WTC11 (cell line): ENCODE results near the gene PHC2. TPM values are rescaled to one million over a fixed set of nuclear protein-coding genes. Genes with fewer than 3 reads are reported as not detected.

ENCODE experiments used
- ATAC-seq: fragments of 200-7000 bp; cut with Tn5 transposase; 2 replicates; pipeline ENCODE4 v1.10.0; 2021; ENCODE audit warnings: mild to moderate bottlenecking, moderate library complexity
- CTCF ChIA-PET: fragments of 300-600 bp; sonication (Branson Sonifier 250); formaldehyde crosslinking; loops from one replicate; lab custom pipeline; 2021; ENCODE audit warnings: antibody characterized with exemption; lab: Charles Lee
- POLR2A ChIA-PET: fragments of 350-600 bp; sonication (Branson Sonifier 250); formaldehyde crosslinking; loops from one replicate; lab custom pipeline; 2021; ENCODE audit warnings: antibody characterized with exemption; lab: Charles Lee
- DNase-seq: peaks from one replicate; pipeline ENCODE4 v3.0.0; 2021; ENCODE audit warnings: low spot score
- H3K27ac Mint-ChIP-seq: 2 replicates; pipeline ENCODE4 v1.8.0; 2021; ENCODE audit warnings: mixed read lengths
- H3K27me3 Mint-ChIP-seq: 2 replicates; pipeline ENCODE4 v1.8.0; 2021; ENCODE audit warnings: low read depth, mild to moderate bottlenecking, moderate library complexity, mixed read lengths
- H3K36me3 Mint-ChIP-seq: 2 replicates; pipeline ENCODE4 v1.8.0; 2021; ENCODE audit warnings: mixed read lengths
- H3K4me1 Mint-ChIP-seq: 2 replicates; pipeline ENCODE4 v1.8.0; 2022; ENCODE audit warnings: mixed read lengths
- H3K4me3 Mint-ChIP-seq: 2 replicates; pipeline ENCODE4 v1.8.0; 2021; ENCODE audit warnings: mild to moderate bottlenecking, moderate library complexity, mixed read lengths
- H3K9me3 Mint-ChIP-seq: 2 replicates; pipeline ENCODE4 v1.8.0; 2021; ENCODE audit warnings: mixed read lengths
- ATF2 ChIP-seq: sonication (generic); formaldehyde crosslinking; IDR thresholded peaks from 2 replicates; pipeline ENCODE4 v1.8.1; 2022; ENCODE audit warnings: low read depth, missing genetic modification reagents, borderline replicate concordance
- CDX4 ChIP-seq: fragments of 250-450 bp; sonication (Bioruptor Pico); IDR thresholded peaks from 2 replicates; pipeline ENCODE4 v1.9.0; 2021; ENCODE audit warnings: moderate library complexity, mild to moderate bottlenecking, inconsistent platforms, borderline replicate concordance
- CTCF ChIP-seq: fragments of 200-600 bp; IDR thresholded peaks from 2 replicates; pipeline ENCODE4 v1.8.0; 2022; ENCODE audit warnings: antibody characterized with exemption
- ELF4 ChIP-seq: sonication (generic); formaldehyde crosslinking; IDR thresholded peaks from 2 replicates; pipeline ENCODE4 v1.8.1; 2022; ENCODE audit warnings: low read depth, mild to moderate bottlenecking, moderate library complexity, missing genetic modification reagents
- EMX1 ChIP-seq: fragments of 250-450 bp; sonication (Bioruptor Pico); IDR thresholded peaks from 2 replicates; pipeline ENCODE4 v1.8.0; 2021; ENCODE audit warnings: mild to moderate bottlenecking
- GTF2I ChIP-seq: fragments of 250-450 bp; sonication (Bioruptor Pico); conservative IDR thresholded peaks from 2 replicates; pipeline ENCODE4 v1.4.0; 2021; ENCODE audit warnings: mild to moderate bottlenecking
- HMGA2 ChIP-seq: fragments of 250-450 bp; sonication (Bioruptor Pico); IDR thresholded peaks from 2 replicates; pipeline ENCODE4 v1.4.0; 2021; ENCODE audit warnings: mild to moderate bottlenecking, moderate library complexity
- KAT7 ChIP-seq: sonication (generic); formaldehyde crosslinking; IDR thresholded peaks from 2 replicates; pipeline ENCODE4 v1.8.1; 2023; ENCODE audit warnings: missing genetic modification reagents, mild to moderate bottlenecking, borderline replicate concordance
- NFYB ChIP-seq: sonication (generic); formaldehyde crosslinking; conservative IDR thresholded peaks from 2 replicates; pipeline ENCODE4 v1.8.0; 2022; ENCODE audit warnings: low read depth, missing genetic modification reagents
- NR2C2 ChIP-seq: sonication (generic); formaldehyde crosslinking; IDR thresholded peaks from 2 replicates; pipeline ENCODE4 v1.8.0; 2022; ENCODE audit warnings: mild to moderate bottlenecking, missing genetic modification reagents
- RELA ChIP-seq: sonication (generic); formaldehyde crosslinking; IDR thresholded peaks from 2 replicates; pipeline ENCODE4 v1.8.1; 2022; ENCODE audit warnings: missing genetic modification reagents, mild to moderate bottlenecking, borderline replicate concordance
- SMAD3 ChIP-seq: sonication (generic); formaldehyde crosslinking; IDR thresholded peaks from 2 replicates; pipeline ENCODE4 v1.8.0; 2022; ENCODE audit warnings: missing genetic modification reagents, mild to moderate bottlenecking, borderline replicate concordance
- TEAD4 ChIP-seq: sonication (generic); formaldehyde crosslinking; IDR thresholded peaks from 2 replicates; pipeline ENCODE4 v1.8.0; 2022; ENCODE audit warnings: mild to moderate bottlenecking, missing genetic modification reagents
- USF1 ChIP-seq: sonication (generic); formaldehyde crosslinking; IDR thresholded peaks from 2 replicates; pipeline ENCODE4 v1.8.0; 2022; ENCODE audit warnings: mild to moderate bottlenecking, missing genetic modification reagents
- USF2 ChIP-seq: sonication (generic); formaldehyde crosslinking; IDR thresholded peaks from 2 replicates; pipeline ENCODE4 v1.8.1; 2023; ENCODE audit warnings: mild to moderate bottlenecking, missing genetic modification reagents, moderate library complexity
- ZBTB43 ChIP-seq: sonication (generic); formaldehyde crosslinking; IDR thresholded peaks from 2 replicates; pipeline ENCODE4 v1.8.1; 2023; ENCODE audit warnings: mild to moderate bottlenecking, missing genetic modification reagents
- total RNA-seq: library from RNA; stranded (reverse); gene quantifications from 3 replicates; pipeline ENCODE4 v1.2.3, GENCODE V29; 2021

PHC2 gene
- total RNA-seq, 1 experiment from 2014 or later = 7.0 TPM

- ATAC-seq = peak; percentile 21
- no peak for TF ChIP-seq GTF2I (CRISPR knock-in tag)
- TF ChIP-seq ZBTB43 (CRISPR knock-in tag) = no peak
- Mint-ChIP-seq H3K9me3 (peaks cover 10% of the 10 kb centered on the region; the same call in 1 of the 2 replicates), H3K27ac (no peak overlapping the region), H3K4me1 (peaks cover 3% of the 10 kb centered on the region; the same call in 1 of the 2 replicates), H3K36me3 (peaks cover 6% of the 10 kb centered on the region; the same call in 1 of the 2 replicates), H3K27me3 (peaks cover 53% of the 10 kb centered on the region), H3K4me3 (peak overlapping the region; percentile 45)
- no peak for DNase-seq
- ChIA-PET CTCF (interaction anchor here (1.2 to 4.4 kb wide), 4 partner anchors 11 to 179 kb away, joined by 3 to 28 read pairs (median 6); no protein-coding TSS in a partner anchor), POLR2A (no interaction called here)
Measured at GRCh38 chr1:33305816-33306652, 124.9 kb downstream of the PHC2 start.

- Mint-ChIP-seq H3K4me3 (no peak overlapping the region), H3K36me3 (peaks cover 6% of the 10 kb centered on the region), H3K9me3 (peaks cover 10% of the 10 kb centered on the region; the same call in 1 of the 2 replicates), H3K27me3 (peaks cover 44% of the 10 kb centered on the region), H3K4me1 (peaks cover 12% of the 10 kb centered on the region), H3K27ac (no peak overlapping the region)
- ATAC-seq = no peak
- TF ChIP-seq KAT7 (CRISPR knock-in tag) (no peak), CDX4 (CRISPR knock-in tag) (no peak), HMGA2 (CRISPR knock-in tag) (no peak), EMX1 (CRISPR knock-in tag) (no peak)
- POLR2A ChIA-PET = interaction anchor here (1.1 kb wide), 1 partner anchor 16 kb away, joined by 4 read pairs; no protein-coding TSS in a partner anchor
- CTCF ChIA-PET = interaction anchor here (1.5 to 4.4 kb wide), 2 partner anchors 10 to 167 kb away, joined by 3 to 28 read pairs; no protein-coding TSS in a partner anchor
- no peak for DNase-seq
Measured at GRCh38 chr1:33305016-33305415, 125.9 kb downstream of the PHC2 start.

GRCh38 chr1:33302325-33302724 lies 128.6 kb downstream of the PHC2 start:
- H3K4me3 Mint-ChIP-seq = no peak overlapping the region
- no peak for ATAC-seq
- peaks cover 4% of the 10 kb centered on the region for H3K36me3 Mint-ChIP-seq
- POLR2A ChIA-PET = no interaction called here
- peaks cover 12% of the 10 kb centered on the region for H3K4me1 Mint-ChIP-seq
- peaks cover 10% of the 10 kb centered on the region; the same call in 1 of the 2 replicates for H3K9me3 Mint-ChIP-seq
- TF ChIP-seq RELA (no peak), NR2C2 (no peak), USF2 (CRISPR knock-in tag) (peak; percentile 88), NFYB (peak; percentile 69), SMAD3 (CRISPR knock-in tag) (no peak), TEAD4 (CRISPR knock-in tag) (no peak), USF1 (peak; percentile 81), EMX1 (CRISPR knock-in tag) (no peak), ELF4 (CRISPR knock-in tag) (no peak), CTCF (no peak), ATF2 (CRISPR knock-in tag) (no peak)
- no peak for DNase-seq
- H3K27ac Mint-ChIP-seq = no peak overlapping the region
- H3K27me3 Mint-ChIP-seq = peaks cover 31% of the 10 kb centered on the region
- CTCF ChIA-PET = no interaction called here
